ENCODE results near the gene KAZN.

- TF ChIP-seq, protein P1, sequence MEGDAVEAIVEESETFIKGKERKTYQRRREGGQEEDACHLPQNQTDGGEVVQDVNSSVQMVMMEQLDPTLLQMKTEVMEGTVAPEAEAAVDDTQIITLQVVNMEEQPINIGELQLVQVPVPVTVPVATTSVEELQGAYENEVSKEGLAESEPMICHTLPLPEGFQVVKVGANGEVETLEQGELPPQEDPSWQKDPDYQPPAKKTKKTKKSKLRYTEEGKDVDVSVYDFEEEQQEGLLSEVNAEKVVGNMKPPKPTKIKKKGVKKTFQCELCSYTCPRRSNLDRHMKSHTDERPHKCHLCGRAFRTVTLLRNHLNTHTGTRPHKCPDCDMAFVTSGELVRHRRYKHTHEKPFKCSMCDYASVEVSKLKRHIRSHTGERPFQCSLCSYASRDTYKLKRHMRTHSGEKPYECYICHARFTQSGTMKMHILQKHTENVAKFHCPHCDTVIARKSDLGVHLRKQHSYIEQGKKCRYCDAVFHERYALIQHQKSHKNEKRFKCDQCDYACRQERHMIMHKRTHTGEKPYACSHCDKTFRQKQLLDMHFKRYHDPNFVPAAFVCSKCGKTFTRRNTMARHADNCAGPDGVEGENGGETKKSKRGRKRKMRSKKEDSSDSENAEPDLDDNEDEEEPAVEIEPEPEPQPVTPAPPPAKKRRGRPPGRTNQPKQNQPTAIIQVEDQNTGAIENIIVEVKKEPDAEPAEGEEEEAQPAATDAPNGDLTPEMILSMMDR (IDR thresholded peaks at IDR 0.05; ENCODE audit: low read length): no peak
- TF ChIP-seq EZH2 (IDR thresholded peaks at IDR 0.05; ENCODE audit: borderline replicate concordance, low read length): no peak
Measured at GRCh38 chr1:15011160-15011559, 412.7 kb downstream of the KAZN start.
